ENCODE results near the gene CTNND1.

The CTNND1 gene

DNA sequence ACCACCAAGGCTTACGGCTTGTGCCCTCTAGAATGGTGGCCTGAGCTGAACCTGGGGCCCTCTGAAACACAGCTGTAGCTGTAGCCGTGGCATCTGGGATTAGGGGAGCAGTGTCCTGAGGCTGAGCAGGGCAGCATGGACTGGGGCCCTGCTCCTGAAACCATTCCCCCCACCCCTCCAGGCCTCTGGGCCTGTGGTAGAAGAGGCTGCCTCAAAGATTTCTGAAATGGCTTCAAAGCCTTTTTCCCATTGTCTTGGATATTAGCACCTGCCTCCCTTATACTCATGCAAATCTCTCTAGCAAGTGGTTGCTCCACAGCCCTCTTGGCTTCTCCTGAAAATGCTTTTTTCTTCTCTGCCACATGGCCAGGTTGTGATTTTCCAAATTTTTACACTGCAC lies 106.9 kb downstream of the CTNND1 start:
- no peak for DNase-seq (ENCODE audit: low read depth in 2 of 3, low spot score in 1 of 3)
